ENCODE data around the gene SFI1.
"Not testable (repeated sequence)": the region's sequence is repeated elsewhere in the genome, so short reads cannot be mapped to it uniquely, and the experiment has no call there.

Gene SFI1

DNA sequence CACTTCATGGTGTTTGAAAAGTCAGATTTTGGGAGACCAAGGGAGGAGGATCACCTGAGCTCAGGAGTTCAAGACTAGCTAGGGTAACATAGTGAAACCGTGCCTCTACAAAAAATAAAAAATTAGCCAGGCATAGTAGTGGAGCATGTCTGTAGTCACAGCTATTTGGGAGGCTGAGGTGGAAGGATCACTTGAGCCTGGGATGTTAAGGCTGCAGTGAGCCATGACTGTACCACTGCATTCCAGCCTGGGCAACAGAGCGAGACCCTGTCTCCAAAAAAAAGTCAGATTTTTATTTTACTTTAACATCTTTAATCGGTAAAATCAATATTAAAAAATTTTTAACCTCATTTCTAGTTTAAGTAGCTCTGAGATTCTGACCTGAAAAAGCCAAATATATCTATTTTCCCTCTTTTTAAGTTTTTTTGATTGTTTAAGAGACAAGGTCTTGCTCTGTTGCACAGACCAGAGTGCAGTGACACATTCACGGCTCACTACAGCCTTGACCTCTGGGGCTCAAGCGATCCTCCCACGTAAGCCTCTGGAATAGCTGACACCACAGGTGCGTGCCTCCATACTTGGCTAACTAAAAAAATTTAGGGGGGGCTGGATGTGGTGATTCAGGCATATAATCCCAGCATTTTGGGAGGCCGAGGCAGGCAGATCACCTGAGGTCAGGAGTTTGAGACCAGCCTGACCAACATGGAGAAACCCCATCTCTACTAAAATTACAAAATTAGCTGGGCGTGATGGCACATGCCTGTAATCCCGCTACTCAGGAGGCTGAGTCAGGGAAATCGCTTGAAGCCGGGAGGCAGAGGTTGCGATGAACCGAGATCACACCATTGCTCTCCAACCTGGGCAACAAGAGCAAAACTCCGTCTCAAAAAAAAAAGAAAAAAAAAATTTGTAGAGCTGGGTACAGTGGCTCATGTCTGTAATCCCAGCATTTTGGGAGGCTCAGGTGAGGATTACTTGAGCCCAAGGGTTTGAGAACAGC is 48.4 kb downstream of the SFI1 start:
- no peak for DNase-seq

DNA sequence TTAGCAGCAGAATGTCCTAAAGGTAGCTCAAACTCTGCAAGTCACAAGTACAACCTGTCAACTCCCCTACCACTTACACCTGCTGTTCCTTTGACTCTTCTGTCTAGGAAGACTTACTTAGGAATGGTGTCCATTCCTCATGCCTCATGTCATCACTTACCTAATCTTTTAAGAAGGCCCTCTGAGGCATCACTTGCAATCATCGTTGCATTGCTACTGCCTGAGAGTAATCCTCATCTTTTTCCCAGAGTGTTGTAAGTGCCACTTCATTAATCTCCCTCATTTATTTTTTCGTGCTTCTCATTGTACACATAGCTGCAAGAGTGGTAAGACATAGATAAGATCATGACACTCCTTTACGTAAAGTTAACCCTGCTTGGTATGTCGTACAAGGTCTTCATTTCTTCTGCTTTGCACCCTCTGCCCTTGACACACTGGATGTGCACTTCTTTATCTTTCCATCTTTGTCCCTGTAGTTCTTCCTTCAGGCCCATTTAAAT is 54.6 kb downstream of the SFI1 start:
- no peak for DNase-seq

DNA sequence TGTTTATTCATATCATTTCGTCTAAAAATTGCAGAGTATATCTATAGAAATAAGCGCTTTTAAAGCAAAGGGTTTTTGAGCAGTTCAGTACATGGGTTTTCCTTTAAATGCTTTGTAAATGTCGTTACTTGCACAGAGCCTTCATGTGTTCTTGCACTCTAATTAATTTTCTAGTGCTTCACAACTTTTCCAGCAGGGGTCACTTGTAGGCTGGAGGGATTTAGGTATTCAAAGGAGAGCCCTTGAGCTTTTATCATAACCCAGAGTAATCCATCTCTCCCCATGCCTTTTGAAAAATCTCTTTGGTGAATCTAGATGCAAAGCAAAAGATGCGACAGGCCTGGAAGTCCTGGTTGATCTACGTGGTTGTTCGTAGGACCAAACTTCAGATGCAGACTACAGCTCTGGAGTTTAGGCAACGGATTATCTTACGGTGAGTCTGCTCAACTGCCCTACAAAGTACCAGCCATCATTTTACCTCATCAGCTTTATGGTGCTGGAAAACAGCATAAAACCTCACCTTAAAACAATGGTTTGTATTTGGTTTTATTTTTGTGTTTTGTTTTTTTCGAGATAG is 60.4 kb downstream of the SFI1 start:
- DNase-seq, result peak; percentile 50 to 68

DNA sequence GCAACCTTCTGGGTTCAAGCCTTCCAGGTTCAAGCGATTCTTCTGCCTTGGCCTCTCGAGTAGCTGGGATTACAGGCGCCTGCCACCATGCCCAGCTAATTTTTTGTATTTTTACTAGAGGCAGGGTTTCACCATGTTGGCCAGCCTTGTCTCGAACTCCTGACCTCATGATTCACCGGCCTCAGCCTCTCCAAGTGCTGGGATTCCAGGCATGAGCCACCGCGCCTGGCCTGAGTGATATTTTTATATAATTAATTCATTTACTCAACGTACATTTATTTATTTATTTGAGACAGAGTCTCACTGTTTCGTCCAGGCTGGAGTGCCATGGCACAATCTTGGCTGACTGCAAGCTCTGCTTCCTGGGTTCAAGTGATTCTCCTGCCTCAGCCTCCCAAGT is 62.2 kb downstream of the SFI1 start:
- DNase-seq, result not testable (repeated sequence)

DNA sequence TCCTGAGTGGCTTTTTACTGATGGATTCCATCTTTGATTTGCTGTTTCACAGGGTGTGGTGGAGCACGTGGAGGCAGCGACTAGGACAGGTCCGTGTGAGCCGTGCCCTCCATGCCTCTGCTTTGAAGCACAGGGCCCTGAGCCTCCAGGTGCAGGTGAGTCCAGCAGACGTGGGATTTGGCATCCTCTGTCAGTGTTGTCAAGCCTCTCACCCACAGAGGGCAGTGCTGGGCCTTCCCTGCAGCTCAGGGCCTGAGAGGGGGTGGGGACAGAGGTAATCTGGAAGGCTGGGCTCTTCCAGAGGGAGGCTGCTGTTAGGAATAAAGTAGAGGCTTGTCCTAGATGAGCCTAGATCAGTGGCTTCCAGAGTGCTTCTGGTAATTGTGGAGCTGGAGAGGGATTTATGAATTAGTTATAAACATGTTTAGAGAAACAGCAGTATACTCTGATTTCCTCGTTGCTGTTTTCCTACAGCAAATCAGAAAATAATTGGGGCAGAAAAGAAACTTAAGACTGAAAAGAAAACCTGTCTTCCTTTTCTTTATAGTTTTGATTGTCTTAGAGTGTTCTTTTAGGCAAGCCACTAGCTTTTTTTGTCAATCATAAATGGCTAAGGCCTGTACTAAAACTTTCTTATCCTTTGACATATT is 65.0 kb downstream of the SFI1 start:
- DNase-seq, result peak; percentile 34 to 57

DNA sequence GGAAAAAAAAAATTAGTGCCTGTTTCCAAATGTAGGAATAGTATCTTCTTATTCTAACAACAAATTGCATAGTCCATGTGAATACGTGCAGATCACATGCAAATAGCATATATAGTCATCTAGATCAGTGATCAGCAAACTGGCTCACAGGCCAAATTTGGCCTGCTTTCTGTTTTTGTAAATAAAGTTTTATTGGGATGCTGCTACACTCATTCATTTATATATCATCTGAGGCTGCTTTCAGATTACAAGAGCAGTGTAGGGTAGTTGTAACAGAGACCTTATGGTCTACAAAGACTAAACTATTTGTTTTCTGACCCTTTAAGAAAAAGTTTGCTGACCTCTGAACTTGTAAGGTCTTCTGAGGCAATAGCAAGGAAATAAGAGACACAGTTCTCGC is 65.6 kb downstream of the SFI1 start:
- DNase-seq, result no peak

DNA sequence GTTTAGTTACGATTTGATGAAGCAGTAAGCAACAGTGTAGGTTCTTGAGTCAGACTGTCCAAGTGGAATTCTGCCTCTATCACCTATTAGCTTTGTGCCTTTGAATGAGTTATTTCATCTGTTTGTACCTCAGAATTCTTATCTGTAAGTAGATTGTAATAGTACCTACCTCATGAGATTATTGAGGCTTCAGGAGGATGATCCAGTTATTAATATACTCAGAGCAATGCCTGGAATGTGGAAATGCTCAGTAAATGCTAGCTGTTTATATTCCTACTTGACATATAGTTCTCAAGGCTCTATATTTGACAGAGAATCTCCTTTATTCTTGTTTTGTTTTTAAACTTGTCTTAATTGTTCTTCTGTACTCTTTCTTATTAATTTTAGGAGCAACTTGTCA is 70.1 kb downstream of the SFI1 start:
- no peak for DNase-seq

DNA sequence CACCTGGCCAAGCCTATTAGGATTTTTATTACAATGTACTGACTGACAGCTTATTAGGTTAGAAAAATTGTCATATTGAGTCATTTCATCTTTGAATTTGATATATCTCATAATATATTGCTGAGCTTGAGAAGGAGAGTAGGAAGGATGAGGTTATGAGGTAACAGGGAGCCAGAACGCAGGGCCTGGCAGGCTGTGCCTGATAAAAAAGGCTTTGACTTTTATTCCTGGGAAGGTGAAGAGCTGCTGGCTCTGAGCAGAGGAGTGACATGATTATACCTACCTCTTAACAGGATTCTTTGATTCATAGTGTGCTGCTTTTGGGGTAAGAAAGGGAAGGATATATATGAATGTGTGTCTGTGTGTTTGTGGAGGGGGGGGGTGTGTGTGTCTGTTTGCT is 70.9 kb downstream of the SFI1 start:
- DNase-seq, result no peak

DNA sequence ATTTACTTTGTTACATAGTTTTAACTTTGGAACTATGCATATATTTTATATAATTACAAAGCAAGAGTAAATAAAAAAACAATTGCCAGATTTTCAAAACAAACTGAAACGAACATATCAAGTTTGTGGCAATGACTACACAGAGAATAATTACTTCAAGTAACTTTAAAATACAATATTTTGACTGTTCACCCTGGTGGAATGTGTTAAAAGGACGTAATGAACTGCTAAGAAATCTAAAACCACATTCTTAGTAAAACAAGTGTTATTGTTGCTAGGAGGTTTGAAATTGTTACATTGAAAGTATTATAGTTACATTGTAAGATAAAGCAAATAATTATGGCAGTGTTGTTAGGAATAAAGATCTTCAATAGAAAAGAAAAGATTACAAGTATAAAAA is 71.4 kb downstream of the SFI1 start:
- DNase-seq, result no peak

DNA sequence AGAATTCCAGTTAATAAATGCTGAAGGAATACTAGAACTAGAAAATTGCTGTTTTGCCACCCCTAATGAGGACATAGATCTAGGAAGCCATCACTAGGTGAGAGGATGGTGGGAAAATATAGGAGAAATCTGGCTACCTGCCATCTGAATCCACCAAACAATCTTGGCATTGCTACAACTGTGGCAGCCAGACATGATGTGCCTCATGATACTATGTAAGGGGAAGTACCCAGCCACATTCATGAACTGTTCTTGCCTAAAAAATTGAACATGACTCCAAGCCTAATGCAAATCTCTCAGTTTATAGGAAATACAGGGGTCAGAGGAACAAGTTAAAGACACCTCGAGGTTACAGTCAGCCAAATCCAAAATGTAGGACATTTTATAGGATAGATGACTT is 72.8 kb downstream of the SFI1 start:
- no peak for DNase-seq

DNA sequence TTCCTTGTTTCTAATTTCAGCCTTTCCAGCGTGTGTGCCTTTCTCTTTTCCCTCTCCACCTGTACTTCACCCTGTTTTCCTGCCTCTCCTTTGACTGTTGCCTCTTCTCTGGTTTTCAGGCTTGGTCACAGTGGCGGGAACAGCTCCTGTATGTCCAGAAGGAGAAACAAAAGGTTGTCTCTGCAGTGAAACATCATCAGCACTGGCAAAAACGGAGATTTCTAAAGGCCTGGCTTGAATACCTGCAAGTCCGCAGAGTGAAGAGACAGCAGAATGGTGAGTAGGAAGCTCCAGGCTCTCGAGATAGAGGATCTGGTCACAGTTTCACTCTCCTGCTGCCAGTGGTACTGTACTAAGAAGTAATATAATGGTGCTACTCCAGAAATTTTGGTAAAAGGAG is 76.6 kb downstream of the SFI1 start:
- DNase-seq, result no peak

DNA sequence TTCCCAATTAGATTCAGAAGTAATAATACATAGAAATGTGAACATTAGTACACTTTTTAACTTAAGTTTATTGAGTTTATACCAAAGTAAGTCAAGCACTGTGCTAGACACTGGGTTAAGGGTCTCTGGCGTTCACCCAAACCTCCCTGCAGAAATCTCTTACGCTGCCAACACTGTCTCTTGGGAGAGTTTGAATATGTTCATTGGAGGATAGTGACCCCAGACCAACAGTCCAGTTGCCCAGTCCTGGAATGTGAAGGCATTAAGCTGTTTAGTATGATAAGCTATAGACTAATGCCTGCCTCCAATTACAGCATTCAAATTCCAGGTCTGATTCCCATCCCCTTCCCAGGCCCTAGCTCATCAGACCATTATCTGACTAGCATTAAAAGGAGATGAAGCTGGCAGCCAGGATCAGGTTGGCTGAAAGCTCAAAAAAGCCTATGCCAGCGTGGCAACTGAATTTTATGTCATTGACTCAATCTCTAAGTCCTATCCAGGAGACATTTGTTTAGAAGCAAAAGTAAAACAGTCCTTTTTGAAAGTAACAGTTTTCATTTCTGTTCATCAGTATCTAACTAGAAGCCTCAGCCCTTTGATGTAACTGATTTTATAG is 77.8 kb downstream of the SFI1 start:
- DNase-seq, result no peak

DNA sequence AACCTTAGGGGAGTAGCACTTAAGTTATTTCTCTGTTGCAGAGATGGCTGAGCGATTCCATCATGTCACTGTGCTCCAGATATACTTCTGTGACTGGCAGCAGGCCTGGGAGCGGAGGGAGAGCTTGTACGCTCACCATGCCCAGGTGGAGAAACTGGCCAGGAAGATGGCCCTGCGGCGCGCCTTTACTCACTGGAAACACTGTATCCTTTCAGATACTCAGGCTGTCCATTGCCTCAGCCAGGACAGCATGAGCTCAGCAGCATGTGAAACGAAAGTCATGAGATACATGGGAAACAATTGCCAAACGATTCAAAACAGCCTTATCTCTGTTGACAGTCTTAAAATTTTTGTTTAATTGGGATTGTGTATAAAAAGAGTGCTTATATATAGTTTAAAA is 78.9 kb downstream of the SFI1 start:
- DNase-seq, result no peak

DNA sequence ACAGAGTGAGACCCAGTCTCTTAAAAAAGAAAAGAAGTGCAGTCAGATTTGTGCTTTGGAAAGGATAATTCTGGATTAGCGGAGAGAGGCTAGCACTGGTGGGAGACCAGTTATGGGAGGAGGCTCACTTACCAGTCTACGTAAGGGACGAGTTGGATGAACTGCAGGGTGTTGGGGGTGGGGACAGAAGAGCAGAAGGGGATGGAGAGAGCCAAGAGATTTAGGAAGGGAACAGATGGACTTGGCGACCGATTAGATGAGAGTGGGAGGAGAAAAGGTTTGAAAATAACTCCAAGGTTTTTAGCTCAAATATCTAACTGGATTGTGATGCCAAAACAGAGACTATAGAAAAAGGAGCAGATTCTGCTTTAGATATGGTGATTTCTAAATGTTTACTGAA is 81.4 kb downstream of the SFI1 start:
- DNase-seq, result no peak

DNA sequence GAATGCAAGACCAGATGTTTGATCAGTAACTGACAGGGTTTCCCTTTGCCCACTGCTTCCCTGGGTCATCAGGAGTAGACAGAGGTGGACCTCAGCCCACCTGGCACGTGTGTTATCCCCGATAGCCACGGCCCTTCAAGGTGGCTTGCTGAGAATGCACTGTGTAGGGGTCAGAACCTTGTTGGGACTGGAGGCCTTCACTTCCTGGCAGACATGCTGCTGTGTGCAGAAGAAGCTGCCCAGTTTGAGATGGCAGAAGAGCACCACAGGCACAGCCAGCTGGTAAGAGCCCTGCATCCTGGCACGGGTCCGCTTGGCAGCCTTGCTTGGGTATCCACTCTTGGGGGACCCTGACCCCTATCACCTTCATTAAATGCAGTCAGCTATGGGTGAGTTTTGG is 81.8 kb downstream of the SFI1 start:
- DNase-seq, result no peak

DNA sequence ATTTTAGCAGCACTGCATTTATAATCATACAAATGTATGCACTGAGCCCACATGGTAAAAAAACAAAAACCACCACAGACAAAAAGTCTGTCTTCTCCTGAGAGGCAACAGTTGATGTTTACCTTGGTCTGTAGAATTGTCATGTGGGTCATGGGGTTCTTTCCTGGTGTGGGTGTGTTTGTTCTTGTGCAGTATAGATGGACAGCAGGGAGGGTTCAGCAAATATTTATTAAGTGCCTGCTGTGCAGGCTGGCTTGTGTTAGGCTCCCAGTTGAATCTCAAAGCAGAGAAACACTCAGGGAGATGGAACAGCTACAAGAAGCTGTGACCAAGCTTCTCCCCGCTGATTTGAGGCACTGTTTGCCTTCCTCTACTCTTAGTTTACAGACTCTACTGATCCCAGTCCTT is 83.5 kb downstream of the SFI1 start:
- DNase-seq, result no peak

DNA sequence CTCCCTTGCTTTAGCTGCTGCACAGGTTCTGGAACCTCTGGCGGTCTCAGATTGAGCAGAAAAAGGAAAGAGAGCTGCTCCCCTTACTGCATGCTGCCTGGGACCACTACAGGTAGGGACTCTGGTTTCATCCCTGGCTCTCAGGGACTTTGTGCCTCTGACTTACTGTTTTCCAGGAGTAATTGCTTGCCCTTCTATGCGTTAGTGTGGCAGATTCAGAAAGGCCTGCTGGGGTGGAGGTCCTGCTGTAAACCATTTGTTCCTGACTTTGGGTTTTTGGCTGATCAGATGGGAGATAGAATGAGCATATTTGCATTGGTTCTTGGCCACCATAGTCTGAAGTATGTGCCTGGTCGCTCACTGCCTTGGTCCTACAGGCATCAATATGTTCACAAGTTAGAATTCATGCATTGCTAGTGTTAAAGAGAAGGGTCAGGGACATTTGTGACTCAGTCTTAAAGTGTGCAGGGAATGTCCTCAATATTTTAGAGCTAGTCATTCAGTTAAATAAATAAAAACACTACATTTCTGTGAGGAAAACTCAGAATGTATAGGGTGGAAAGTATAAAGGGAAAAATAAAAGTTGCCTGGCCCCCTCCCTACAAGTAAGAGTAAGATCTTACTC is 87.6 kb downstream of the SFI1 start:
- DNase-seq, result no peak

DNA sequence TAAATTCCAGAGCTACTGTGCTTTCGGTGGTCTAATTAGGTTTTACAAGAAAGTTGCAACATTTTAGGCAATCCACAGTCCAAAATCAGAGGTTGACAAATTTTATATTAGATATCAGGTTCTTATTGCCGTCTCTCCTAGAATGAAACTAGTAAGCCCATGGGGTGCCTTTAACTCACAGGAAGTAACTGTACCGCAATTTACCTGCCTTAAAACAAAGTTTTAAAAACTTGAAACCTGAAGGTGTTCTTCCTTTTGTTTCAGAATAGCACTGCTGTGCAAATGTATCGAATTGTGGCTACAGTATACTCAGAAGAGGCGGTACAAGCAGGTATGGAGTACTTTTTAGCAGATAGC is 88.4 kb downstream of the SFI1 start:
- no peak for DNase-seq

DNA sequence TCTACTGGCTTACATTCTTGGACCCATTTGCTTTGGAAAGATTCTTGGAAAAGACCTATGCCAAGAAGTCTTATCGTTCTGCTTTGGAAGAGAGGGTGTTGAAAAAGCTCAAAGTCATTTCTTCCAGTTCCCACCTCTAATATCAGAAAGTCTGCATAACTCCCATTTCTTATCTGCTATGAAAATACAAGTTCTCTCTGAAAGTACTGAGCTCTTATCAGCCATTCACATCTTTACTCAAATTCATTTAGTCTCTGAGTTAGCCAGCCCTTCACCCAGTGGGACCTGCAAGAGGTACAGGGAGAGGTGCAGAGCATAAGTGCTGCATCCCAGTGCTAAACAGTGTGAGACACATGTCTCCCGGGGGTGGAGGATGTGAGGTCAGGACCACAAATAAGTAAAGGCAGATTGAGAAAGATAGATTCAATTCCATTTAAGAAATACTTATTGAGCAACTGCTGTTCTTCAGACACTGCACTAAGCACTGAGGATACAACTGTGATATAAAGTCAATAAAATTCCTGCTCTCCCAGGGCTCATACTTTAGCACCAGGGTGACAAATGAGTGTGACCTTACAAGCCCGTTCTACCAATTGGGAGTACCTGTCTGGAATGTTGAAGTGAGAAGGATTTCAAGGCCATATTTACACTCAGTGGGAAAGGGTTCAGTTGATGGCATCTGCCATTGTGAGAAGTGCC is 89.0 kb downstream of the SFI1 start:
- DNase-seq, result no peak

DNA sequence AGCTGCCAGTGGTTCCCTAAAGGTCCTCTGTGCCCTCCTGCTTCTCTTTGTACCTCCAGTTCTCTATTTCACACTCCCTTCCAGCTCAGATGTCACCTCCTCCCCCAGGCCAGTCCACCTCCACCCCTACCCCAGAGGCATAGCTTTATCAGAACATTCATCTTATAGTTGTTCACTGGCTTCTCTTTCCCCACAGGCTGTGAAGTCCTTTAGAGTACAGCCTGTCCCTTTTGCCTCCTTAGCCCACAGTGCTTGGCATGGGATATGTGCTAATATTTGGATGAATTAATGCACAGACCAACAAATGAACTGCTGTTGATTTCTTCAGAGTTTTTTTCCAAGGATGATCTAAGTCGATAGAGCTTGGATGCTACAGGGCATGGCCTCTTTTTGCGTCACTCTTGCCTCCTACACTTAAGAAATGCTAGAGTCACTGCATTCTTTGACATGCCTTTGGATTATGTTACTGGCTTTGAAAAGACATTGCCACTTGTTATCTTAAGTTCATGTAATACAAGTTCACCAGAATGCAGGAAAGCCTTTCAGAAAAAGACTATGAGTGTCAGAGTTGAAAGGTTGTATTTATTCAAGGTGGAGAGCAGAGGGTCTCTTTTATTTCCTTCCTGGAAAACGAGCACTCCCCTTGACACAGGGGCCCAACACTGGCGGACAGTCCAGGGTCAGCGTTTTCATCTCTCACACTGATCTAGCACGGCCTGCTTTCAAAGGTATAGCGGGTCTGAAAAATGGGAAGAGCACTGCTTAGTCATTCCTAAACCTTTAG is 90.0 kb downstream of the SFI1 start:
- DNase-seq, result no peak

DNA sequence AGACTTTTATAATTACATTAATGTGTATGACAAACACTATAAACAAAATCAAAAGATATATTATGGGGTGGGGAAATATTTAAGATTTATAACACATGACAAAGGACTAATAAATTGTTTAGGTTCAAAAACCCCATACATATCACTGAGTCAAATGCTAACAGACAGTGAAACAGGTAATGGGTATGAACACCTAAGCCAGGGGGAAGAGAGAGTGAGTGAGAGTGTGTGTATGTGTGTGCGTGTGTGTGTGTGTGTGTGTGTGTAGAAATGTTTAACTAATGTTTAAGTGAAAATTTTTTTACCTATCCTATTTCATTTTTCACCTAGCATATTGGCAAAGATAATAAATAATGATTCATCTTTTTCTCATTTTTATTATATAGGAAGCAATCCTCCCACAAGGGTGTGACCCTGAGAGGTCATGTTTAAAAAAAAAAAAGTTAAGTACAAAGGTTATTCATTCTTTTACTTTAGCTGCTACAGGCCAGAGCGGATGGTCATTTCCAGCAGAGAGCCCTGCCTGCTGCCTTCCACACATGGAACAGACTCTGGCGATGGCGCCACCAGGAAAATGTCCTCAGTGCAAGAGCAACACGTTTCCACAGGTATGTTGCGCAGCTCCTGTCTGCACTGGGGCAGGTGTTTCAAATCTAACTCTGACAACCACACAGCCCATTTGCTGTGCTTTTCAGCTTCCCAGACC is 92.8 kb downstream of the SFI1 start:
- DNase-seq, result no peak
